ENCODE results near the gene SLCO3A1.

Gene SLCO3A1

DNA sequence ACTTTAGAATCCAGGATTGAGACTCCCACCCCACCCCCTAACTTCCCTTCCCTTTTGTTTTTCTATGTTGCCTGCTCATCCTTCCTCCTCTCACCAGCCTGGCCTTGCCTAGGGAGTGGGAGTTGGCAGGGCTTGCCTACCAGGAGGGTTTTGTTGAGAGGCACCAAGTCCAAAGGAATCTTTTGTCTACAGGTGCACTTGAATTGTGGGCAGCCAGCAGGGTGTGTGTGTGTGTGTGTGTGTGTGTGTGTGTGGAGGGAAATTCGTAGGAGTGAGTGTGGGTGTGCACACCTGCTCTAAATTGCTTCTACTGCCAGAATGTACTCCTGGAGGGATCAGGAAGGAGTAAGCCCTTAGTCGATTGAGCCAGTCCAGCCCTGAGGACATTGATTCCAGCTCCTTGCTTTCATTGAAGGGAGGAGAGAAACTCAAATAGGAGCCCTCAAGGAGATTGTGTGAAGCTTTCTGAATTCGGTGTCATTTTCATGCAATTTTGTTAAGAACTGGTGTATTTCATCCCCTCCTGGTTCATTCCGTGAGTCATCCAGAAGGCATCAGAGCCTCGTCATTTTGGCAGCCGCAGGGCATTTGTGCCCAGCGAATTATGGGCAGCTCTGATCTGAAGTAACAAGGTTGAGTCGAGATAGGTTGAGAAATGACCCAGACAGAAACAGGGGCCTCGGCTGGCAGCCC is 112.1 kb downstream of the SLCO3A1 start:
- Histone ChIP-seq H3K4me1 (ENCODE audit: insufficient read depth, low read length, poor library complexity, severe bottlenecking) (no peaks in the 10 kb centered on the region), H3K27me3 (ENCODE audit: insufficient read depth, low read length, poor library complexity, severe bottlenecking) (no peaks in the 10 kb centered on the region), H3F3A (ENCODE audit: low read depth) (no peaks in the 10 kb centered on the region), H3K36me3 (ENCODE audit: insufficient read depth, low read length) (no peaks in the 10 kb centered on the region), H3K9me2 (replicated peaks; ENCODE audit: low read depth, low read length) (no peaks in the 10 kb centered on the region), H3K4me3 (ENCODE audit: low read length, poor library complexity, severe bottlenecking) (no peak overlapping the region), H3K9me3 (ENCODE audit: insufficient read depth, low read depth, low read length) (no peaks in the 10 kb centered on the region), H3K4me2 (ENCODE audit: low read depth, low read length, poor library complexity, severe bottlenecking) (no peak overlapping the region), H3K79me2 (ENCODE audit: insufficient read depth, low read length) (no peaks in the 10 kb centered on the region), H3K9ac (ENCODE audit: low read depth, low read length, poor library complexity, severe bottlenecking) (no peak overlapping the region), H4K20me1 (ENCODE audit: insufficient read depth, low read length, poor library complexity, severe bottlenecking) (no peaks in the 10 kb centered on the region), H2AFZ (ENCODE audit: low read length) (no peak overlapping the region)
- TF ChIP-seq, protein P1, sequence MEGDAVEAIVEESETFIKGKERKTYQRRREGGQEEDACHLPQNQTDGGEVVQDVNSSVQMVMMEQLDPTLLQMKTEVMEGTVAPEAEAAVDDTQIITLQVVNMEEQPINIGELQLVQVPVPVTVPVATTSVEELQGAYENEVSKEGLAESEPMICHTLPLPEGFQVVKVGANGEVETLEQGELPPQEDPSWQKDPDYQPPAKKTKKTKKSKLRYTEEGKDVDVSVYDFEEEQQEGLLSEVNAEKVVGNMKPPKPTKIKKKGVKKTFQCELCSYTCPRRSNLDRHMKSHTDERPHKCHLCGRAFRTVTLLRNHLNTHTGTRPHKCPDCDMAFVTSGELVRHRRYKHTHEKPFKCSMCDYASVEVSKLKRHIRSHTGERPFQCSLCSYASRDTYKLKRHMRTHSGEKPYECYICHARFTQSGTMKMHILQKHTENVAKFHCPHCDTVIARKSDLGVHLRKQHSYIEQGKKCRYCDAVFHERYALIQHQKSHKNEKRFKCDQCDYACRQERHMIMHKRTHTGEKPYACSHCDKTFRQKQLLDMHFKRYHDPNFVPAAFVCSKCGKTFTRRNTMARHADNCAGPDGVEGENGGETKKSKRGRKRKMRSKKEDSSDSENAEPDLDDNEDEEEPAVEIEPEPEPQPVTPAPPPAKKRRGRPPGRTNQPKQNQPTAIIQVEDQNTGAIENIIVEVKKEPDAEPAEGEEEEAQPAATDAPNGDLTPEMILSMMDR (conservative IDR thresholded peaks at IDR 0.05; ENCODE audit: low read length), result no peak
- TF ChIP-seq EZH2phosphoT487 (IDR thresholded peaks at IDR 0.05; ENCODE audit: borderline replicate concordance), result no peak

DNA sequence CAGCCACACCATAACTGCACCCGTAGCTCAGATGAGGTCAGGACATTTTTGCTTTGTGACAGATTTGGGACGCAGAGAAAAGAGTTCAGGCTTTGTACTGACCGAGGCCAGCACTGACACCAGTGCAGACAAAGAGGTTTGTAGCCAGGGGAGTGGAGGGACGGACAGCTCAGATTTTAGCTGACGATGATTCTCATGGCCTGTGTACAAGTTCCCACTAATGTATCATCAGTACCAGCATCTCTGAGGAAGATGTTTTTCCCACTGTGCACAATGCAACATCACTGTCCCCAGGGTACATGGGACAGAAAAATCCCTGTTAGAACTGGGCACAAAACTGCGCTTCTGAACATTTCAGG is 112.7 kb downstream of the SLCO3A1 start:
- H3K9me2 ChIP-seq (replicated peaks; ENCODE audit: low read depth, low read length), result no peaks in the 10 kb centered on the region
- no peak overlapping the region for H3K4me3 ChIP-seq (ENCODE audit: low read length, poor library complexity, severe bottlenecking)
- no peak overlapping the region for H2AFZ ChIP-seq (ENCODE audit: low read length)
- H3K79me2 ChIP-seq (ENCODE audit: insufficient read depth, low read length), result no peaks in the 10 kb centered on the region
- no peak overlapping the region for H3K4me2 ChIP-seq (ENCODE audit: low read depth, low read length, poor library complexity, severe bottlenecking)
- no peaks in the 10 kb centered on the region for H4K20me1 ChIP-seq (ENCODE audit: insufficient read depth, low read length, poor library complexity, severe bottlenecking)
- no peaks in the 10 kb centered on the region for H3K27me3 ChIP-seq (ENCODE audit: insufficient read depth, low read length, poor library complexity, severe bottlenecking)
- H3K9ac ChIP-seq (ENCODE audit: low read depth, low read length, poor library complexity, severe bottlenecking), result no peak overlapping the region
- no peaks in the 10 kb centered on the region for H3K9me3 ChIP-seq (ENCODE audit: insufficient read depth, low read depth, low read length)
- H3K4me1 ChIP-seq (ENCODE audit: insufficient read depth, low read length, poor library complexity, severe bottlenecking), result no peaks in the 10 kb centered on the region
- no peaks in the 10 kb centered on the region for H3K36me3 ChIP-seq (ENCODE audit: insufficient read depth, low read length)
- TF ChIP-seq, protein P1 (conservative IDR thresholded peaks at IDR 0.05; ENCODE audit: low read length), result no peak
- TF ChIP-seq EZH2phosphoT487 (IDR thresholded peaks at IDR 0.05; ENCODE audit: borderline replicate concordance), result no peak
- H3F3A ChIP-seq (ENCODE audit: low read depth), result no peaks in the 10 kb centered on the region

DNA sequence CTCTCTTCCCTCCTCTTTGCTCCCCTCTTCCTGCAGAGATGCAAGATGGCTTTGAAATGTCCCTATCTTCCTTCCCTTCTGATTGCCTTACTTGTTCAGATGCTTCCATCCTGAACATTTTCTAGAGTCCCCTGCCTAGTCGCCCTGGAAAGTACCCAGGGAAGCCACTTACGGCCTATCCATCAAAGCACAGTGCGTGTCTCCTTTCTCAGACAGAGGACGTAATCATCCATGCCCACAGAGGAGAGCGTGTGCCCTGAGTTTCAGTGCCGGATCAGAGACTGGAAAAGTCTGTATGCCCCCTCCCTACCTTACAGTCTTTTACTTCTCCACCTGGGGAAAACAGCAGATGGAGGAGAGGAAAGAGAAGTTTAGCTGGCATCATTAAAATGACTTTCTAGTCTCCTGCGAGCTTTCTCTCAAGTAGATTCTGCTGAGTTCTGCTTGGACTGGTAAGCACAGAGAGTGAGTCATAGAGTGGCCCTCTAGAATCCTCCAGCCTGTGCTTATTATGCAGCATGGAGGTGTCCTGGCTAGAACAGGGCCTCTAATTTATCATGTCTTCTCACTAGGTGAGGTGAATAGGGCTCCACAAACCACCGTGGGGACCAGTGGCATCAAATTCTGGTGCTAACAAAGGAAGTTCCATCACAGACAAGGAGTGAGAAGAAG is 114.6 kb downstream of the SLCO3A1 start:
- TF ChIP-seq EZH2phosphoT487 (IDR thresholded peaks at IDR 0.05; ENCODE audit: borderline replicate concordance), result no peak
- TF ChIP-seq, protein P1 (conservative IDR thresholded peaks at IDR 0.05; ENCODE audit: low read length), result no peak
- H3K79me2 ChIP-seq (ENCODE audit: insufficient read depth, low read length), result no peaks in the 10 kb centered on the region
- H3K9ac ChIP-seq (ENCODE audit: low read depth, low read length, poor library complexity, severe bottlenecking), result no peak overlapping the region
- H3K9me2 ChIP-seq (replicated peaks; ENCODE audit: low read depth, low read length), result no peaks in the 10 kb centered on the region
- no peak overlapping the region for H3K4me3 ChIP-seq (ENCODE audit: low read length, poor library complexity, severe bottlenecking)
- H3K4me2 ChIP-seq (ENCODE audit: low read depth, low read length, poor library complexity, severe bottlenecking), result no peak overlapping the region
- H4K20me1 ChIP-seq (ENCODE audit: insufficient read depth, low read length, poor library complexity, severe bottlenecking), result no peaks in the 10 kb centered on the region
- no peak overlapping the region for H2AFZ ChIP-seq (ENCODE audit: low read length)
- no peaks in the 10 kb centered on the region for H3K36me3 ChIP-seq (ENCODE audit: insufficient read depth, low read length)
- no peaks in the 10 kb centered on the region for H3K9me3 ChIP-seq (ENCODE audit: insufficient read depth, low read depth, low read length)
- no peaks in the 10 kb centered on the region for H3K4me1 ChIP-seq (ENCODE audit: insufficient read depth, low read length, poor library complexity, severe bottlenecking)
- no peaks in the 10 kb centered on the region for H3F3A ChIP-seq (ENCODE audit: low read depth)
- no peaks in the 10 kb centered on the region for H3K27me3 ChIP-seq (ENCODE audit: insufficient read depth, low read length, poor library complexity, severe bottlenecking)

Measured in Loucy (cell line).